Ectodermal cell (in vitro differentiated cells): ENCODE results near the gene KCNE1.

Experiments used
- H3K27ac ChIP-seq: 2 replicates; pipeline ENCODE4 v1.7.0; 2013; ENCODE audit warnings: mild to moderate bottlenecking, low read depth, low read length; ENCODE audit not compliant: insufficient read depth, poor library complexity, severe bottlenecking
- H3K27me3 ChIP-seq: 2 replicates; pipeline ENCODE4 v1.7.0; 2013; ENCODE audit warnings: mild to moderate bottlenecking, low read length; ENCODE audit not compliant: insufficient read depth, control insufficient read depth, poor library complexity, severe bottlenecking
- H3K36me3 ChIP-seq: one replicate; pipeline ENCODE4 v1.7.0; 2013; ENCODE audit warnings: low read length; ENCODE audit not compliant: control insufficient read depth, insufficient read depth
- H3K4me1 ChIP-seq: one replicate; pipeline ENCODE4 v1.7.0; 2013; ENCODE audit warnings: low read length; ENCODE audit not compliant: control insufficient read depth, insufficient read depth
- H3K4me3 ChIP-seq: 2 replicates; pipeline ENCODE4 v1.7.0; 2013; ENCODE audit warnings: low read depth, low read length, control low read depth; ENCODE audit not compliant: insufficient read depth
- H3K9me3 ChIP-seq: 2 replicates; pipeline ENCODE4 v1.7.0; 2013; ENCODE audit warnings: mild to moderate bottlenecking, low read length, moderate library complexity; ENCODE audit not compliant: control insufficient read depth
- WGBS, 2 experiments: methylation state at CpG; one replicate each; pipeline ENCODE4 v1.1.7; 2013; ENCODE audit warnings: missing lambda C conversion rate in 2 of 2; 5-methylcytosine and 5-hydroxymethylcytosine counted together

The KCNE1 gene

DNA sequence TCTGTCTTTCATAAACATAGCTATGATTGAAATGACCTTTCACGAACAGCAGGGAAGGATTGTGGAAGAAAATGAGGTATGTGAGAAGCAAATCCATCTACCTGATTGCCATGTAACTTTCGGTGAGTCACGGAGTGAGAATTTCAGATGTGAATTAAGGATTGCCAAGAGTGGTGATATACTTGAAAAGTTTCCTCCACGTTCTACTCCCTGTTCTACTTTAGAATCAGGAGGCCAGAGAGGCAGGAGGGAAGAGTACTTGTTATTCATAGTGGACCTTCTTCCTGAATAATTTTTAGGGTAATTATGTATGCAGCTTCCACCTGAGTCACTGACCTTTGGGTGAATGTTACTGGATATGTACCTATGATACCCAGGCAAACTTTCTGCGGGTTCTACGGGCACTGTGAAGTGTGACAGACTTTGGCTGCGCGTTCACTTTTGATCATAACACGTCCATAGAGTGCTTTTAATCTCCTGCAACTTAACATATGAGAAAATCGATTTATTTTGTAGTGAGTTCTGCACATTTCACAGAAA, 2.6 kb upstream of the KCNE1 start:
- H3K27ac ChIP-seq: no peak overlapping the region
- no peaks in the 10 kb centered on the region for H3K4me1 ChIP-seq
- no peaks in the 10 kb centered on the region for H3K36me3 ChIP-seq
- WGBS, 2 experiments: 90 to 95% methylated on average over 10 of the region's 10 CpGs
- no peak overlapping the region for H3K4me3 ChIP-seq
- H3K9me3 ChIP-seq: no peaks in the 10 kb centered on the region
- H3K27me3 ChIP-seq: no peaks in the 10 kb centered on the region

DNA sequence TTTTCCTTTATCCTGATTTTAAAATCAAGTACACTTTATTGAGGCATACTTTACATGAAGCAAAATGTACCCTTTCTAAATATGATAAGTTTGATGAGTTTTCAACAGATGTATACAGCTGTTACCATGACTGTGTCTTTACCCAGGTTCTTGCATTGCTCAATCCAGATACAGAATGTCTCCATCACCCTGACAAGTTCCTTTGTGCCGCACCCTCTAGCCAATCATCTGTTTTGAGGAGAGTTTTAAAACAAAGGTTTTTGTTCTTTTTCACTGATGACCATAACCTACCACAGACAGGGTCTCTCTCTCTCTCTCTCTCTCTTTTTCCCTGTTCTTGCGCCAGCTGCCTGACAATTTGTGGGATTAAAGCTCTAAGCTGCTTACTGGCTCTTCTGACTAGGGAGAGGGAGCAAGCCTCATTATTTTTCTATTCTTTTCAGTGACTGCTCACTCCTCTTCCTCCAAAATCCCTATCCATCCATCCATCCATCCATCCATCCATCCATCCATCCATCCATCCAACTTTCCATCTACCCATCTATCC, 1.2 kb upstream of the KCNE1 start:
- H3K4me3 ChIP-seq: no peak overlapping the region
- H3K9me3 ChIP-seq: no peaks in the 10 kb centered on the region
- no peak overlapping the region for H3K27ac ChIP-seq
- H3K4me1 ChIP-seq: no peaks in the 10 kb centered on the region
- no peaks in the 10 kb centered on the region for H3K36me3 ChIP-seq
- 78 to 92% methylated on average over 2 of the region's 2 CpGs for WGBS, 2 experiments
- H3K27me3 ChIP-seq: no peaks in the 10 kb centered on the region

DNA sequence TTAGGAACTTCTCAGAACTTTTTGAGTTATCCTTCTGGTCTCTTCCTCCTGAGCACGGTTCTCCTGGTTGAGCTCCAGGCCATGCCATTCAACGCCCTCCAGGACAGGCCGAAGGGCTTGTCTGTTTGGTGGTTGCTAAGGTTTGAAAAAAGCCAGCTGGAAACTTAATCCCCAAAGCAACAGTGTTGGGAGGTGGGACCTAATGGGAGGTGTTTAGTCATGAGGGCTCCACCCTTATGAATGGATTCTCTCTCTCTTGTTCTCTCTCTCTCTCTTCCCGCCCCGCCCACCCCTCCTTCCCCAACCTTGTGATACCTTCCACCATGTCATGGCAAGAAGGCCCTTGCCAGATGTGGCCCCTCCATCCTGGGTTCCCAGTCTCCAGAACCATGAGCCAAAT, 829 bp downstream of the KCNE1 start:
- Histone ChIP-seq H3K4me3 (no peak overlapping the region), H3K36me3 (no peaks in the 10 kb centered on the region), H3K9me3 (no peaks in the 10 kb centered on the region), H3K4me1 (no peaks in the 10 kb centered on the region), H3K27ac (no peak overlapping the region), H3K27me3 (no peaks in the 10 kb centered on the region)
- WGBS, 2 experiments: 94% methylated on average over 5 of the region's 5 CpGs

DNA sequence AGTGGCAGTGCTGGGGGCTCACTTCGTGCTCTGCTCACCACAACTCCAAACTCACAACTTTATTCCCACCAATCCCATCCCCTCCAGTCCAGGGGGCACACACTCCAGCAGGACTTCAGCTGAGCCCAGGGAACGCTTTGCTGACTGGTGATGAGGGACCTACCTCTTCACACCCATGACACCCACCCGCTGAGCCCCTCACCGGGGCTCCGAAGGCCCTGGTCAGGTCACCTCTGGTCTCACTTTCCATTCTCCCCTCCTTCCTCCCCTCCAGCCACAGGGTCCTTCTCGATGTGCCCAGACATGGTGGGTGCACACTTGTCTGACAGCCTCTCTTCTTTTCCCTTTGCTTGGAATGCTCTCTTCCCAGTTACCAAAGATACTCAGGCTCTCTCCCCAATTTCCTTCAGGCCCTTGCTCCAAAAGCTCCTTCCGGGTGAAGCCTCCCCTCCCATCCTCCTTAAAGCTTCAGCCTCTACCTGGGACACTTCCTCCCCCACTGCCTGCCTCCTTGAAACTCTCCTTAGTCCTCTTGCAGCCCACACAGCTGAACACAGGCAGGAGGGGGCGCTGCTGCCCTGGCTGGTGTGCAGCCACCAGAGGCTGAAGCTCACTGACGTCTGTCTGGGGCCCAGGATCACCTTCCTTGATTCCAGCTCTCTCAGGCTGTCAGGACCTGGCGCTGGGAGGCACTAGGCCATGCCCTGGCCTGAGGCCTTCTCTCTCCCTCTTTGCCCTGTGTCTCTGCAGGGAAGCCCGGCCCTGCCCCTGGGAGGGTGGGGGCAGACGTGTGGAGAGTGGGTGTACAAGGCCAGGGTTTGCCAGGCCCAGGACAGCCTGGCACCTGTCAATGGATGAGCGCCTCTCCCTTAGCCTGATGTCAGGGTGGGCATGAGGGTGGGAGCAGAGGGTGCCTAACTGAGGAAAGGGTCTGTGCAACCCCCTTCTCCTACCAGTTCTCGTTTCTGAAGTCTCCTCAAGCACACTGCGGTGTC, 1.6 kb downstream of the KCNE1 start:
- H3K4me1 ChIP-seq: no peaks in the 10 kb centered on the region
- no peak overlapping the region for H3K27ac ChIP-seq
- no peaks in the 10 kb centered on the region for H3K9me3 ChIP-seq
- WGBS, 2 experiments: 76 to 77% methylated on average over 15 of the region's 15 CpGs
- H3K4me3 ChIP-seq: no peak overlapping the region
- no peaks in the 10 kb centered on the region for H3K27me3 ChIP-seq
- H3K36me3 ChIP-seq: no peaks in the 10 kb centered on the region

DNA sequence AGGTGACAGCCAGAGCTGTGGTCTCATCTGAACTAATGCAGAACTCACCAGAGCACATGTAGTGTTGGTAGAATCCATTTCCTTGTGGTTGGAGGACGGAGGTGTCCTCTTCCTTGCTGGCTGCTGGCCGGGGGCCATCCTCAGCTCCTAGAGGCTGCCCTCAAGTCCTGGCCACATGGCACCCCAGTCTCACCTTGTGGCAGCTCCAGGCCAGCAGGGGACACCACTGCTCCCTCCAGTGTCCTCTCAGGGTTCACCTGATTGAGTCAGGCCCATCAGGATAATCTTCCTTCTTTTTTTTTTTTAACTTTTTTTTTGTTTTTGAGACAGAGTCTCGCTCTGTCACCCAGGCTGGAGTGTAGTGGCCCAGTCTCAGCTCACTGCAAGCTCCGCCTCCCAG, 2.9 kb downstream of the KCNE1 start:
- no peaks in the 10 kb centered on the region for H3K36me3 ChIP-seq
- H3K4me1 ChIP-seq: no peaks in the 10 kb centered on the region
- H3K27ac ChIP-seq: no peak overlapping the region
- H3K9me3 ChIP-seq: no peaks in the 10 kb centered on the region
- no peak overlapping the region for H3K4me3 ChIP-seq
- 90 to 95% methylated on average over 4 of the region's 4 CpGs for WGBS, 2 experiments
- no peaks in the 10 kb centered on the region for H3K27me3 ChIP-seq

DNA sequence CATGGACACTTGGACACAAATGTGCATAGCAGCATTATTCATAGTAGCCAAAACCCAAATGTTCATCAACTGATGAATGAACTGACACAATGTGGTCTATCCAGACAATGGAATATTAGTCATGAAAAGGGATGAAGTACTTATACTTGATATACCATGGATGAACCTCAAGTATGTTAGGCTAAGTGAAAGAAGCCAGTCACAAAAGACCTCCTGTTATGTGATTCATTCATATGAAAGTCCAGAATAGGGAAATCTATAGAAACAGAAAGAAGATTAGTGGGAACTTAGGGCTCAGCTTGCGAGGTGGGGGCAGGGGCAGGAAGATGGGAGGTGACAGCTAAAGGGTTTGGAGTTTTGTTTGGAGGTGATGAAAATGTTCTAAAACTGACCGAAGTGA, 7.4 kb downstream of the KCNE1 start:
- H3K9me3 ChIP-seq: no peaks in the 10 kb centered on the region
- H3K27me3 ChIP-seq: no peaks in the 10 kb centered on the region
- no peaks in the 10 kb centered on the region for H3K36me3 ChIP-seq
- no peak overlapping the region for H3K27ac ChIP-seq
- no peaks in the 10 kb centered on the region for H3K4me1 ChIP-seq
- 91% methylated on average over 2 of the region's 2 CpGs for WGBS, 2 experiments
- no peak overlapping the region for H3K4me3 ChIP-seq

DNA sequence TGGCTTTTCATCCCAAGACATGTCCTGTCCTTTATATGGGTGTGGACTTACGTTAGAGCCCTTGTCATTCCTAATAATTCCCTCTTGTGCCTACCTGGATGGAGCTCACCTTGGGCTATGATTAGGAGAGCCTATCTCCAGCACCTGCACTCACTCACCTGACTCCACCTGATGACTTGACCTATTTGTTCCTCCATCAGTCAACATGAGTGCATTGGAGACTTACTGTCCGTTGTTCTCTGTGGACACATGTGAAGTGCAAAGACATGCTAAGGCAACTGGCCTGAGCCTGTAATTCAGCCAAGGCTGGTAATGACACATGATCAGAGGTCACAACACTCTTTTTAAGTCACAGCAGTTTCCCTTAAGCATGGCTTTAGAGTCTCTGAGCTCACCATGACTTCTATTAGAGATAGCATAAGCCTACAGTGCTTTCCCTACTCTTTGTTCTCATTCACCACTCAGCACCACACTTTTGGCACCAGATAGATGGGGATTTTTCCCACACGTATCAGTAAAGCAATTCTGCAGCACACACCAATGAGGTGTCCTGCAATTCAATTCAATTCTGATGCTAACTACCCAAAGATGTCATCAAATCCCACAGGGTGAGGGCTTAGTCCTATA, 9.4 kb downstream of the KCNE1 start:
- H3K36me3 ChIP-seq: no peaks in the 10 kb centered on the region
- H3K4me1 ChIP-seq: no peaks in the 10 kb centered on the region
- no peaks in the 10 kb centered on the region for H3K27me3 ChIP-seq
- H3K9me3 ChIP-seq: no peaks in the 10 kb centered on the region
- H3K4me3 ChIP-seq: no peak overlapping the region
- WGBS, 2 experiments: 91 to 92% methylated on average over 3 of the region's 3 CpGs
- no peak overlapping the region for H3K27ac ChIP-seq

DNA sequence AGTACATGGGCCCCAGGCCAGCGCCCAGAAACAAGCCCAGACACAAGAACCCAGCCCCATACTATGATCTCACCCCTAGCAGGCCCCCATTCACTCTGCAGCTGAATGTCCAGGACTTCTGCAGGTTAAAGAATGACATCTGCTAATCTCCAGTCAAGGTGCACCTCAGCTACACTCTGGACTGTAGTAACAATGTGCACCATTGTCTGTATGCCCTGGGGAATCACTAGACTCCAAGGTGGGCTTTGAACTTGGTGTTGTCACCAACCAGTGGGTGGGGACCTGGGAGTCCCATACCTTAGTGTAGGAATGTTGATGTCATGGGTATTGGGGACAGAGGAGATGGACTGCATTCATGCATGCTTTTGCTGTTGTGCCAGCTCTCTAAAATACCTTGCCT, 10.3 kb downstream of the KCNE1 start:
- 81 to 86% methylated on average over 1 of the region's 1 CpG for WGBS, 2 experiments

DNA sequence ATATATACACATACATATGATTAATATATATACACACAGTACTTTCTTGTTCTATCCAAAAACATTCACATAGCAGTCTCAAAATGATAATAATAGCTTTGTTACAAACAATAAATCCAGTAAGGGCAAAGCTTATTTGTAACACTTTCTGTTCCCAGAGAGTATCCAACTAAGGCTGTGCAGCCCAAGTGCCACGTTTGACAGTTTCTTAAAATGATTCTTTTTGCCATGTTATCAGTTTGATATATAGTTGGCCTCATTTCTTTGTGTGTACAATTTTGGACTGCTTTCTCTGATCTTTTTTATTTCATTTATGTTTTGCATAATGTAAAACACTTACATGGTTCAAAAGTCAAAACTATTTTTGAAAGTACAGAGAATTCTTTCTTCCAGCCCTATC, 11.8 kb downstream of the KCNE1 start:
- WGBS, 2 experiments: 86 to 90% methylated on average over 1 of the region's 1 CpG
- Histone ChIP-seq H3K9me3 (no peaks in the 10 kb centered on the region), H3K4me1 (no peaks in the 10 kb centered on the region), H3K27ac (no peak overlapping the region), H3K4me3 (no peak overlapping the region), H3K36me3 (no peaks in the 10 kb centered on the region), H3K27me3 (no peaks in the 10 kb centered on the region)

More for the DNA sequence above, 10.3 kb downstream of the KCNE1 start:
- H3K9me3 ChIP-seq: no peaks in the 10 kb centered on the region
- H3K4me1 ChIP-seq: no peaks in the 10 kb centered on the region
- no peak overlapping the region for H3K27ac ChIP-seq
- no peaks in the 10 kb centered on the region for H3K27me3 ChIP-seq
- H3K4me3 ChIP-seq: no peak overlapping the region
- no peaks in the 10 kb centered on the region for H3K36me3 ChIP-seq

DNA sequence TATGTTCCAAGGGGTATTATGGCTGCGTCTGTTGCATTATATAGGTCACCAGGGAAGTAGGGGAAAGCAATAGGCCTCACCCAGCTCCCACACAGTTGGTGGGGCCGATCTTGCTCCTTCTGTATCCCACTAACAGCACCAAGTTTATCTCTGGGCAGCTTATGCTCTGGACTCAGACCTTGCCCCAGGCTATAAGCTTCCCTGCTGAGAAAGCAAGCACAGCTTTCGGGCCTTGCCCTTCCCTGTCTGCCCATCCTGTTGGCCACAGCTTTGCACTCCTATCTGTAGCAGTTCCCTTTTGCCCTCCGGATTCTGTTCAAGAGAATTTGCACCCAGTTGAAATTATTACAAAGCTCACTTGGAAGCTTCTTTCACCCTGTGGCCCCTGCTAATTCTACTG, 12.9 kb downstream of the KCNE1 start:
- 88% methylated on average over 4 of the region's 4 CpGs for WGBS, 2 experiments
- Histone ChIP-seq H3K27me3 (no peaks in the 10 kb centered on the region), H3K9me3 (no peaks in the 10 kb centered on the region), H3K4me1 (no peaks in the 10 kb centered on the region), H3K36me3 (no peaks in the 10 kb centered on the region), H3K27ac (no peak overlapping the region), H3K4me3 (no peak overlapping the region)
